Mononuclear cell (primary cell): ENCODE results near the gene KLHL4. TPM values are rescaled to one million over a fixed set of nuclear protein-coding genes. Genes with fewer than 3 reads are reported as not detected.
"Not testable (repeated sequence)": the region's sequence is repeated elsewhere in the genome, so short reads cannot be mapped to it uniquely, and the experiment has no call there.

ENCODE experiments used
- H3K27me3 ChIP-seq: 2 replicates; pipeline ENCODE4 v1.6.0; 2011; ENCODE audit warnings: low read length, control low read depth; ENCODE audit not compliant: insufficient read depth
- H3K4me1 ChIP-seq: 2 replicates; pipeline ENCODE4 v1.5.1; 2011; ENCODE audit warnings: mild to moderate bottlenecking, low read length, control low read depth; ENCODE audit not compliant: insufficient read depth
- H3K4me3 ChIP-seq: 2 replicates; pipeline ENCODE4 v1.5.1; 2011; ENCODE audit warnings: mild to moderate bottlenecking, low read length, moderate library complexity
- H3K9me3 ChIP-seq: 2 replicates; pipeline ENCODE4 v1.5.1; 2011; ENCODE audit warnings: low read depth, mild to moderate bottlenecking, control low read depth, low read length
- total RNA-seq: library from RNA; depleted of rRNA; stranded (reverse); fragments of >200 nt; gene quantifications from one replicate; pipeline ENCODE4 v1.2.3, GENCODE V29; 2012

The KLHL4 gene
- total RNA-seq, 1 donor, result not detected

DNA sequence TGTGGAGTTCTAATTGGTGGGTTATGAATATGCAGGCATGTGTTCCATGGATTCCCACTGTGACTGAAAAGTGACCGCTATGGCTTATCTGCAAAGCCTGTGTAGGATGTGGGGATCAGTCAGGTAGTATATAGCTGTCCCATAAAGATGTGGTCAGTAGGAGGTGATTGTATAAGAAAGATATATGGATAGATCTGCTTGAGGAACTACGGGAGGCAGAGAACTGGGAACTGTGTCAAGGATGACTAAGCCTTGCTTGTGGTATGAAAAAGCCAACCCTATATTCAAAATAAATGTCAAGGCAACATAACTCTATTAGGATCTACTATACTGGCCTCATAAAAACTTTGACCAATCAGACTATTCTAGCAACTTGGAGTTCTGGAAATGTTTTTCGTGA is 185.2 kb downstream of the KLHL4 start:
- H3K4me3 ChIP-seq, result no peak overlapping the region
- H3K27me3 ChIP-seq, result no peaks in the 10 kb centered on the region
- H3K9me3 ChIP-seq, result no peaks in the 10 kb centered on the region
- no peaks in the 10 kb centered on the region for H3K4me1 ChIP-seq

DNA sequence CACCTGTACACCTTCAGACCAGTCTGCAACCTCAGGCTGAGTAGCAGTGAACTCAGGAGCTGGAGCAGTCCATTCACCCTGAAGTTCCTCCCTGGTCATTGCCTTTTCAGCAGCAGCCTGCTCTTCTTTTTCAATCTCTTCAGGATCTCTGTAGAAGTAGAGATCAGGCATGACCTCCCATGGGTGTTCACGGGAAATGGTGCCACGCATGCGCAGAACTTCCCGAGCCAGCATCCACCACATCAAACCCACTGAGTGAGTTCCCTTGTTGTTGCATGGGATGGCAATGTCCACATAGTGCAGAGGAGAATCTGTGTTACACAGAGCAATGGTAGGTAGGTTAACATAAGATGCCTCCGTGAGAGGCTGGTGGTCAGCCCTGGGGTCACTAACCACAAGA is 185.9 kb downstream of the KLHL4 start:
- not testable (repeated sequence) for H3K27me3 ChIP-seq, H3K4me1 ChIP-seq, H3K9me3 ChIP-seq, H3K4me3 ChIP-seq

DNA sequence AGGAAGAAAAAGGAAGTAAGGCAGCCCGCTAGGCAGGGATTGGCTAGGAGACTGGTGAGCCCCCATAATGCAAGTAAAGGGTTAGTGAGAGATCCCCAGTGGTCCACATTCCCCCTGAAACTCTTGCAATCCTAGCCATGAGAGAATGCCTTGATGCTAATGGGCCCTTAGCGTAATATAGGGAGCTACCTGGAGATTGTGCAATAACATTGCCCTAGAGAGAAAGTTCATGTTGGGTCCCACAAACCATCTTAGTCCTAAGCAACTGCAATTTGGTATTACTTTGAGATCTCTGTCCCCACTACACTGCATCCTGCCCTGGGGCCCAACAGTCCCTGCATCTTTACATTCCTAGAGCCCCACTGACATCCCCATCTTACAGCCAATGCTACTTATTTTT is 188.5 kb downstream of the KLHL4 start:
- Histone ChIP-seq H3K4me1 (no peaks in the 10 kb centered on the region), H3K27me3 (no peaks in the 10 kb centered on the region), H3K9me3 (no peaks in the 10 kb centered on the region), H3K4me3 (no peak overlapping the region)

DNA sequence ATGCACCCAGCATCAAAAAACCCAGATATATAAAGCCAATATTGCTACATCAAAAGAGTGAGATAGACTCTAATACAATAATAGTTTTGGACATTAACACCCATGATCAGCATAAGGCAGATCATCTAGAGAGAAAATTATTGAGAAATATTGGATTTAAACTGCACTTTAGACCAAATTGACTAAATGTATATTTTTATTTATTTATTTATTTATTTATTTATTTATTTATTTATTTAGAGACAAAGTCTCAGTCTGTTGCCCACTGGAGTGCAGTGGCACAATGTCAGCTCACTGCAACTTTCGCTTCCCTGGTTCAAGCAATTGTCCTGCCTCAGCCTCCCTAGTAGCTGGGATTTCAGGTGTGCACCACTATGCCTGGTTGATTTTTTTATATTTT is 193.0 kb downstream of the KLHL4 start:
- H3K9me3 ChIP-seq, result no peaks in the 10 kb centered on the region
- no peak overlapping the region for H3K4me3 ChIP-seq
- no peaks in the 10 kb centered on the region for H3K27me3 ChIP-seq
- H3K4me1 ChIP-seq, result no peaks in the 10 kb centered on the region
